Measurements from ENCODE around the gene CEP112. TPM values are rescaled to one million over a fixed set of nuclear protein-coding genes. Genes with fewer than 3 reads are reported as not detected.

Gene CEP112
- polyA plus RNA-seq, 1 donor from 2014 or later: 6.0 TPM

DNA sequence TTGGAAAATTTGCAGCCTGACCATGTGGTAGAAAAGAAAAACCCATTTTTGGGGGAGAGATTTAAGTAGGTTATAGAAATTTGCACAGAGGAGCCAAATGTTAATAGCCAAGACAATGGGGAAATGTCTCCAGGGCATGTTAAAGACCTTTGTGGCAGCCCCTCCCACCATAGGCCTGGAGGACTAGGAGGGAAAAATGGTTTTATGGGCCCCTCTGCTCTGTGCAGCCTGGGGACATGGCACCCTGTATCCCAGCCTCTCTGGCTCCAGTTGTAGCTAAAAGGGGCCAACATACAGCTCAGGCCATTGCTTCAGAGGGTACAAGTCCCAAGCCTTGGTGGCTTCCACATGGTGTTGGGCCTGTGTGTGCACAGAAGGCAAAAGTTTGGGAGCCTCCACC, 384.6 kb downstream of the CEP112 start:
- no peak for TF ChIP-seq RAD21 (conservative IDR thresholded peaks at IDR 0.05)
- Histone ChIP-seq H3K27me3 (ENCODE audit: insufficient read depth, low read depth, low read length) (no peaks in the 10 kb centered on the region), H3K9me3 (ENCODE audit: low read length) (peaks cover 2% of the 10 kb centered on the region)

DNA sequence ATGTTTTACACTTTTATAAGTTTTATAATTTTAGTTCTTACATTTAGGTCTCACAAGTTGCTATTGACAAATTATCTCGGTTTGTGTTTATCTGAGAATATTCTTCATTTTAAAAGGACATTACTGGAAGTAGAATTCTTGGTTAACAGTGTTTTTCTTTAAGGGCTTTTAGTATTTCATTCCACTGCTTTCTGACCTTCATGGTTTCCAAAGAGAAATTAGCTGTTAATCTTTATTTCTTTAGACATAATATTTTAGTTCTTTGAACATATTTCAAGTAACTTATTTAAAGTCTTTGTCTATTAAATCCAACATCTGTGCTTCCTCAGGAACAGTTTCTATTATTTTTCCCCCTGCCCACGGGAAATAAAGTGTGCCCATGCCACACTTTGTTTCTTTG, 390.4 kb downstream of the CEP112 start:
- Histone ChIP-seq H3F3A (ENCODE audit: insufficient read depth, low read length, poor library complexity, severe bottlenecking) (no peaks in the 10 kb centered on the region), H4K20me1 (ENCODE audit: insufficient read depth) (no peaks in the 10 kb centered on the region), H3K9me3 (ENCODE audit: low read length) (peaks cover 4% of the 10 kb centered on the region), H3K36me3 (ENCODE audit: insufficient read depth, low read length) (no peaks in the 10 kb centered on the region), H2AFZ (ENCODE audit: low read depth, low read length) (no peak overlapping the region), H3K27me3 (ENCODE audit: insufficient read depth, low read depth, low read length) (no peaks in the 10 kb centered on the region), H3K4me3 (ENCODE audit: low read length) (no peak overlapping the region), H3K9me2 (ENCODE audit: insufficient read depth, low read length) (no peaks in the 10 kb centered on the region), H3K79me2 (replicated peaks; ENCODE audit: insufficient read depth, low read length) (no peaks in the 10 kb centered on the region), H3K4me2 (ENCODE audit: low read length) (no peak overlapping the region), H3K27ac (ENCODE audit: low read length) (no peak overlapping the region), H3K9ac (ENCODE audit: low read length) (no peak overlapping the region)
- no peak for TF ChIP-seq TAF1 (IDR thresholded peaks at IDR 0.05; ENCODE audit: low read depth)
- no peak for TF ChIP-seq EP300 (conservative IDR thresholded peaks at IDR 0.05; ENCODE audit: poor library complexity, severe bottlenecking)
- no peak for TF ChIP-seq RAD21 (conservative IDR thresholded peaks at IDR 0.05)
- TF ChIP-seq REST (IDR thresholded peaks at IDR 0.05; ENCODE audit: borderline replicate concordance): no peak
- no peak for TF ChIP-seq SMC3 (conservative IDR thresholded peaks at IDR 0.05; ENCODE audit: poor library complexity)
- TF ChIP-seq MXI1 (conservative IDR thresholded peaks at IDR 0.05; ENCODE audit: poor library complexity, severe bottlenecking): no peak
- TF ChIP-seq EZH2 (IDR thresholded peaks at IDR 0.05; ENCODE audit: borderline replicate concordance, insufficient read depth, low read length, poor library complexity, severe bottlenecking): no peak
- TF ChIP-seq POLR2AphosphoS5 (IDR thresholded peaks at IDR 0.05): no peak
- no peak for TF ChIP-seq CTCF (IDR thresholded peaks at IDR 0.05; ENCODE audit: poor library complexity, severe bottlenecking)

More for the DNA sequence above, 384.6 kb downstream of the CEP112 start:
- Histone ChIP-seq H3K4me2 (ENCODE audit: low read length) (no peak overlapping the region), H3K36me3 (ENCODE audit: insufficient read depth, low read length) (no peaks in the 10 kb centered on the region), H3K27ac (ENCODE audit: low read length) (no peak overlapping the region), H3F3A (ENCODE audit: insufficient read depth, low read length, poor library complexity, severe bottlenecking) (no peaks in the 10 kb centered on the region), H3K9me2 (ENCODE audit: insufficient read depth, low read length) (no peaks in the 10 kb centered on the region), H3K9ac (ENCODE audit: low read length) (no peak overlapping the region), H4K20me1 (ENCODE audit: insufficient read depth) (no peaks in the 10 kb centered on the region), H3K4me3 (ENCODE audit: low read length) (no peak overlapping the region), H3K79me2 (replicated peaks; ENCODE audit: insufficient read depth, low read length) (no peaks in the 10 kb centered on the region), H2AFZ (ENCODE audit: low read depth, low read length) (no peak overlapping the region)

DNA sequence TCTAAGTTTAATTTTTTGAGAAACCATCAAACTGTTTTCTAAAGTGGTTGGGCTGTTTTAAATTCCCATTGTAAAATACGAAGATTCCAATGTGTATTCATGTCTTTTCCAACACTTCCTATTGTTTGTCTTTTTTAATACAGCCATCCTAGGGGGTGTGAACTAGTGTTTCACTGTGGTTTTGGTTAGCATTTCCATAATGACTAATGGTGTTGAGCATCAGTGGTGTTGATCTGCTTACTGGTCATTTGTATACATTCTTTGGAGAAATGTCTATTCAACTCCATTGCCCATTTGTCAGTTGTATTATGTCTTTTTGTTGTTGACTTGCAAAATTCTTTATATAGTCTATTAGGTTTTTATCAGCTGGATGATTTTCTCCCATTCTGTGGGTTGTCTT, 391.3 kb downstream of the CEP112 start:
- Histone ChIP-seq H3K4me2 (ENCODE audit: low read length) (no peak overlapping the region), H3K9me2 (ENCODE audit: insufficient read depth, low read length) (no peaks in the 10 kb centered on the region), H2AFZ (ENCODE audit: low read depth, low read length) (no peak overlapping the region), H4K20me1 (ENCODE audit: insufficient read depth) (no peaks in the 10 kb centered on the region), H3K27me3 (ENCODE audit: insufficient read depth, low read depth, low read length) (no peaks in the 10 kb centered on the region), H3K27ac (ENCODE audit: low read length) (no peak overlapping the region), H3K4me3 (ENCODE audit: low read length) (no peak overlapping the region), H3F3A (ENCODE audit: insufficient read depth, low read length, poor library complexity, severe bottlenecking) (no peaks in the 10 kb centered on the region), H3K9me3 (ENCODE audit: low read length) (peaks cover 4% of the 10 kb centered on the region), H3K36me3 (ENCODE audit: insufficient read depth, low read length) (no peaks in the 10 kb centered on the region), H3K79me2 (replicated peaks; ENCODE audit: insufficient read depth, low read length) (no peaks in the 10 kb centered on the region), H3K9ac (ENCODE audit: low read length) (no peak overlapping the region)
- TF ChIP-seq REST (IDR thresholded peaks at IDR 0.05; ENCODE audit: borderline replicate concordance): no peak
- no peak for TF ChIP-seq EZH2 (IDR thresholded peaks at IDR 0.05; ENCODE audit: borderline replicate concordance, insufficient read depth, low read length, poor library complexity, severe bottlenecking)
- no peak for TF ChIP-seq POLR2AphosphoS5 (IDR thresholded peaks at IDR 0.05)
- no peak for TF ChIP-seq CTCF (IDR thresholded peaks at IDR 0.05; ENCODE audit: poor library complexity, severe bottlenecking)
- TF ChIP-seq SMC3 (conservative IDR thresholded peaks at IDR 0.05; ENCODE audit: poor library complexity): no peak
- TF ChIP-seq TAF1 (IDR thresholded peaks at IDR 0.05; ENCODE audit: low read depth): no peak
- no peak for TF ChIP-seq RAD21 (conservative IDR thresholded peaks at IDR 0.05)
- TF ChIP-seq EP300 (conservative IDR thresholded peaks at IDR 0.05; ENCODE audit: poor library complexity, severe bottlenecking): no peak
- TF ChIP-seq MXI1 (conservative IDR thresholded peaks at IDR 0.05; ENCODE audit: poor library complexity, severe bottlenecking): no peak

Data from neural cell (in vitro differentiated cells).